HG02840 (cell line): ENCODE measurements around the gene PALD1.

ENCODE experiments used
- ATAC-seq: cut with Tn5 transposase; IDR thresholded peaks from one replicate; pipeline ENCODE4 v1.9.1; 2021; ENCODE audit warnings: mild to moderate bottlenecking, moderate library complexity, moderate number of reproducible peaks; ENCODE audit not compliant: unreplicated experiment, low FRiP score

The PALD1 gene

GRCh38 chr10:70478191-70479164 lies at the start of gene PALD1:
Gene PALD1 (plus strand): TSS chr10:70478767. CDS start chr10:70525952, 47,185 bp downstream.
- ATAC-seq: no peak

DNA sequence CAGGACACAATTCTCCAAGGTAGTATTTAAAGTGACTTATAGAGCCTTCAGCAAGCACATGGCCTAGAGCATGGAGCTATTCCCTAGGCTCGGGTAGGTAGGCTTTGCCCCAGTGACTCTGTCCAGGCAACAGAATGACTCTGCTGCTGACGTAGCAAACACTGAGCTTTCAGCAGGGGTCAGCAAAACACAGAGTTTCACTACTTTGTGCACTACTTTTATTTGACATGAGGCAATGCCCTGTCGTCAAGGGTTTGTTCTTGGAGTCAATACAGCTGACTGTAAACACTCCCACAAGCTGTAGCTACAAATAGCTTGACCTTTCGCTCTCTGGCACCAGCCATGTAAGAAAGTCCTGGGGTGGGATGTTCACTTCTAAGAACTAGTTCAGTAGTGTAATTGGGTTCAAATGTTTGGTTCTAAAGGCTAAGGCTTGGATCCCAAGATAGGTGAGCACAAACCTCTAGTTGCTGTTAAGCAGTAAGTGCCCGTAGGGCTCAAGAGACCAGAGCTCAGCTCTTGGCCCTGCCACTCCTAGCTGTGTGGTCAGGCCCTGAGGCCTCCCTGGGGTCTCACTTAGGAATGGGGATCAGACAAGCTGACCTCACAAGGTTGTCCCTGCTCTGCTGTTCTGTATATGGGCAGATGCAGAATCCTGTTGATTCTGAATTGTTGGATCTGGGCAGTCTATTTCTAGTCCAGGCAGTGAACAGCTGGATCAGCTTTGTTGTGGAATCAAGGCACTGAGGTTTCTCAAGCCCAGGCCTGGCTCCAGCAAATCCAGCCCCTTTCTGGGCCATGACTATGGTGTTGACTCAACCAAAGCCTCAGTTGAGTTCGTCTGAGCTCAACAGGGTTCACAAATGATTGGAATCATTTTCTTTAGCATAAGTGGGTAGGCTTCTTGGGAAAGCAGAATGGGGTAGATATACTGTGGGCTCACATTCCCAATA lies 47.8 kb upstream of the PALD1 start:
- ATAC-seq: no peak

- ATAC-seq: no peak
These were observed 46.5 kb upstream of the PALD1 start for GRCh38 chr10:70432101-70432500.

GRCh38 chr10:70432561-70433263 lies 45.9 kb upstream of the PALD1 start:
- no peak for ATAC-seq

DNA sequence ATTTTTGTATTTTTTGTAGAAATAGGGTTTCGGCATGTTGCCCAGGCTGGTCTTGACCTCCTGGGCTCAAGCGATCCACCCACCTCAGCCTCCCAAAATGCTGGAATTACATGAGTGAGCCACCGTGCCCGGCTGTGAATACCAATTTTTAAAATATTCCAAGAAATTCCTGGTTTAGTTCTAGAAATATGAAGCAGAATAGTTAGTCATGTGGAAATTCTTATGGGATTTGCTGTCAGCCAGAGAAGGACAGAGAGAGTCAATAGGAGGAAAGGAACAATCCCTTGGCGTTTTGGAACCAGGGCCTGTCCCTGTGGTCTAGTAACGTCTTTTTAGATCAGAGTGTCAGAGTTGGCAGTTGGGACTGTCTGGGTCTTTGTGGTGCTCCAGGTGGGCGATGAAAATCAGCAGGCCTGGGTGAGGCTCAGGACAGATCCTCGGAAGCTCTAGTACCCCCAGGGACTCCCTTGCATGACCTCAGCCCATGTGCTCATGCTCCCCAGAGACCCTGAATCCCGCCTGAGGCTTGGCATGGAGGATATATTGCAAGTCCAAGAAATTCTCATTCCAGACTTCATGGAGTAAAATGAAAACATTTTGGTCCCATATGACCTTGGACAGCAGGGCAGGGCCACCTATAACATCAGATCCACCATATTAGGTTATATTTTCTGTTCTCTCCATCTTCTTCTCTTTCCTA lies 44.8 kb upstream of the PALD1 start:
- no peak for ATAC-seq

DNA sequence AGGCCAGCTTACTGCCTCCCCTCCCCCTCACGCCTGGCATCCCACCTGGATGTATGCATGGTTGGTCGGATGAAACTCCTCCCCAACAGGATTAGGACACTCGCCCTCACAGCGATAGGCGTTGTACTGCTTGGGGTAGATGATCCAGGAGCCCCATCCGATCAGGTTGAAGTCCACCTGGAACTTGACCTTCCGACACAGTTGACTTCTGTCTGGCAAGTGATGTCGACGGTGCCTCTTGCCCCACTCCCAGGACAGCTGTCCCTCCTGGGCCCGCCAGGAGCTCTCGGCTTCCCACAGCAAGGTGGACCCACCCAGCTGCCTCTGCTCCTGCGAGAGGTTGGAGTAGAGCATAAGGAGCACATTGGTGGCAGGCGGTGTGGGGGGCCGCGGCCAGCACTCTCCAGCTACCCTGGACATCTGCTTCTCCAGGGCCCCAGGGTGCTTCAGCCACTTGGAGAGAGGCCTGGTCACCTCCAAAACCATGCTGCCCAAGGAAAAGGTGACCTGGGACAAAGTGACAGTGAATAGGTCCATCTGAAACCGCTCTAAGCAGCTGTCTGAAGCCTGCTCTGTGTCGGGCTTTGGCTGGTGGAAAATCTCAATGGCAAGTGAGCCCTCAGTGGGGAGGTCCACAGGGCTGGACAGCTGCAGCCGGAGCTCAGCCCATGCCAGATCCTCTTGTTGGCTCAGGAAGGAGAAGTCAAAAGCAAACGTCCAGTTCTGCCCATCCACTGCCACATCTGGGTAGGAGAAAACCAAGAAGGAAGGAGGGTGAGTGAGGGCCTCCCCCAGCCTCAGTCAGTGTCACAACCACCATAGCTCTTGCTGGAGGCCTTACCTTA lies 43.1 kb upstream of the PALD1 start:
- no peak for ATAC-seq

DNA sequence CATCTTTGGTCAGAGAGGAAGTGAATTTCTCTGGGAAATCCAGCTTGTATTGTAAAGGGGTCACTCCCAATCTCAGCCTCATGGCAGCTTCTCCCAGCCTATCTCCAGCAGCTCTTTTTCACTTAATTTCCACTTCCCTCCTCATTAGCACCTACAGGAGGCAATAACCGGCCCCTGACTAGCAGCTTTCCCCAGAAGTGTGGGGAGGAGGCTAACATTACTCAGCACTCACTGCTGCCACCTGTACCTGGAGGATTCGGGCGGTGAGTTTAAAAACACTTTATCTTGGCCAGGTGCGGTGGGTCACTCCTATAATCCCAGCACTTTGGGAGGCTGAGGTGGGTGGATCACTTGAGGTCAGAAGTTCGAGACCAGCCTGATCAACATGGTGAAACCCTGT lies 40.8 kb upstream of the PALD1 start:
- no peak for ATAC-seq

DNA sequence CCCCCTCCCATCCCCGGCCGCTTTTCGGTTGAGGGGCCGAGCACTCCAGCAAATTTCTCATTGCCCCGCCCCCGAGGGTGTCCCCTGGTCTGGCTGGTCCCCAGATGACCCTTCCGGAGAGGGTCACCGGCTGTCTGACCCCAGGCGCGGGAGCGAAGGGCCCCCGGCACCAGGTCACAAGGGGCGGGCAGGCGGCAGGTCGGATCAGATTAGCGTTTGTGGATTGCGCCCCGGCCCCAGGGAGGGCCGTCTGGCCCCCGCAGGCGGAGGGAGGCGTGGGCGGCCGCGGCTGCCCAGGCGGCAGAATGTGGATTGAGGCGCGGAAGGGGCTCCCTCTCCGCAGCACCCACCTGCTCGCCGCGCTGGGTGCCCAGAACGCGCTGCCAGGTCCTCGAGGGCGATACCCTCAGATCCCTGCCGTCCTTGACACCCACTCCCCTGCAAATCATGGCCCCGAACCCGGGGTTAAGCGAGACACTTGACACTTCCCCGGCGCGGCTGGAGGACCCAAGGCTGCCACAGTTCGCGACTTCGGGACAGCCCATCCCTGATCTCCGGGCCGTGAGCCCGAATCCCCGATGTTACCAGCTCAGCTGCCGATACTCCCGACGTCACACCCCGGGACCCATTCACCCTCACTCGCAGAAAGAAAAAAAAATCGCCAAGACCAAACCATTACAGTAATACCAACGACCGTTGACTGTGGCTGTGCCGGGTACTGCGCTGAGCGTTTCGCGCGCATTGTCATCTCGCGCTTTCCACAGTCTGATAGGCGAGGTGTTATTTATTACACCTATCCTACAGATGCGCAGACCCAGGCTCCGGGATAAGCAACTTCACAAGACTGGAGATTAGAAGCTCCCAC lies 38.0 kb upstream of the PALD1 start:
- ATAC-seq: no peak

DNA sequence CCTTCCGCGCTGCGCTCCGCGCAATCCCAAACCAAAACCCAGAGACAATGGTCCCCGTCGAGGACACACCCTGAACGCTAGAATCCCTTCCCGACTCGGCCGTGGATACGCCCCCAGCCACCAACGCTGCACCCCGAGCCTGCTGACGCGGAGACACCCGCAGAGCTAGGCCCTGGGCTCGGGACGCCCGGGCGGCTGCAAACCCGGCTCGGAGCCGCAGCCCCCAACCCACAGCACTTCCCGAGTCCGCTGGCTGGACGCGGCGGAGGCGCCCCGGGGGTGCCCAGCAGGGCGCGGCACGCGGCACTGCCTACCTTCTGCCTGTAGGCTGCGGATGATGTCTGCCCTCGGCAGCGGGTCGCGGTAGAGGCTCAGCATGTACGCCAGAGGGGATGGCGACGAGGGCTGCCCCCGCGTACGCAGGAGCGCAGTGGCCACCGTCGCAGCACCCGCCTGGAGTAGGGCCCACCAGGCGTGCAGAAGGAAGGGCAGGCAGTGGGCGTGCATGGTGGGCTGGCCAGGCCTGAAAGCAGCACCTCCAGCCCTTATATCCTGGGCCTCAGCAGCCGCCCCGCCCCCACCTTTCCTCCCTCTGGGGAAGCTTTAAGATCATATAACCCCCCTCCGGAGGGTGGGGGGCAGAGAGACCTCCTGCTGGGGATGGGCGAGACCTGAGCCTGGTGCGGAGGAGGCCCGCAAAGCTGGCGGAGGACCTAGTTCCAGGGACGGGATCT lies 37.2 kb upstream of the PALD1 start, which contains the start of gene NODAL:
Gene NODAL, minus strand, starts transcription at position 521 of the 734 bp plus-strand sequence. Its CDS starts 14 bp downstream, at position 507.
- no peak for ATAC-seq

DNA sequence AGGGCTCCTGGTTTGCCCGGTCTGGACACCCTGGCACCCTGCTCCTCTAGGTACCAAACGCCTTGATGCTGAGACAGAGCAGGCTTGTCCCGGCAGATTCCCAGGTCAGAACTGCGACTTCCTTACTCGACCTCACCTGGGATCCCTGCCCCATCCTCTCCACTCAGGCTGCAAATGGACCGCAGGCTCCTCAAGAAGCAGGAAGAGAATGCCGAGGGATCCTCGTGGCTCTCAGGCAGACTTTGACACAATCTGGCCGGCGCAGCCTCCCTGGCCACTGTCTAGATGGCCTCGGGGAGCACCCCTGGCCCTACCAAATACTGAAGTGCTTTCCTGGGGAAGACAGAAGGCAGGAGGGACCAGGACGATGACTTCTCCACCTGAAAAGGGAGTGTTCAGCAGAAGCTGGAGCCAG lies 36.7 kb upstream of the PALD1 start:
- ATAC-seq: no peak

DNA sequence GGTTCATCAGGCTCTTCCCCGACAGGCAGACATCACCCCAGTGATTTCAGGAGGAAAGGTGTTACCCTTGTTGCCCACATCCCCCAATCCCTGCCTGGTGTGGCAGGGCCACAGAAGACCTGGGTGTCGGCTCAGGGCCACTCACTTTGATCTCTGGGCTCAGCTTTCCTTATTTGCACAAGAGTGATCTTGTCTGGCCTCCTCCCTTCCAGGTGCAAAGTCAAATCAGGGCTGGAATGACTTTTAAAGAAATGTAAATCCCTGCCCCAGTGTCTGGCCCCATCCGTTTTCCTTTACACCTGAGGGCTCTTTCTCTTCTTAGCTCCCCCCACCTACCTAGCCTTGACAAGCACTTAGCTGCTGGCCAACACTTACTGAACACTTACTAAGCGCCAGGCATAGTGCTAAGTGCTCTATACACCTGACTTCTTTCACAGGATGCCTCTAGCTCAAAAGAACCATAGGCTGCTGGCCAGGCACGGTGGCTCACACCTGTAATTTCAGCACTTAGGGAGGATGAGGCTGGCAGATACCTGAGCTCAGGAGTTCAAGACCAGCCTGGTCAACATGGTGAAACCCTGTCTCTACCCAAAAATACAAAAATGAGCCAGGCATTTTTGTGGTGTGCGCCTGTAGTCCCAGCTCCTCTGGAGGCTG lies 36.1 kb upstream of the PALD1 start:
- no peak for ATAC-seq

GRCh38 chr10:70444744-70445143 lies 33.8 kb upstream of the PALD1 start:
- ATAC-seq: no peak

GRCh38 chr10:70445718-70446657 lies 32.6 kb upstream of the PALD1 start:
- ATAC-seq: no peak

DNA sequence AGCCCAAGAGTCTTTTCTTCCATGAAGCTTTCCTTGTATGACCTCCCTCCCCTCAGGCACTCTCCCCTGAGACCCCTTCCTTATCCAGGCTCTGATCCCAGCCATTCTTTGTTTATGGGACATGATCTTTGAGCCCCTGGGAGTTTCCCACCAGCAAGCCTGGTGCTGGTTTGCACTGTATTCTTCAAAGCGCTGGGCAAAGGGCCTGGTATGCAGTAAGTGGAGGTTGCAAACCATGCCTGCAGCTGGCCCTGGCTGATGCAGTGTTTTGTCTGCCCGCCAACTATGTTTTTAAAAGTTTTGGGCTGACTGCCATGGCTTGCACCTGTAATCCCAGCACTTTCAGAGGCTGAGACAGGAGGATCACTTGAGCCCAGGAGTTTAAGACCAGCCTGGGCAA lies 30.3 kb upstream of the PALD1 start:
- ATAC-seq: no peak

- ATAC-seq: no peak
These were observed 23.3 kb upstream of the PALD1 start for GRCh38 chr10:70455213-70455630.

- ATAC-seq: no peak
These were observed 22.4 kb upstream of the PALD1 start for GRCh38 chr10:70456164-70456563.
